HEK293 (cell line): ENCODE measurements around the gene NECTIN1.

ENCODE experiments used
- BCL11A ChIP-seq: fragments of 450-650 bp; formaldehyde crosslinking; IDR thresholded peaks from 2 replicates; pipeline ENCODE4 v1.5.1; 2016; ENCODE audit warnings: low read depth, missing biosample characterization, missing genetic modification characterization
- BCL11B ChIP-seq: fragments of 450-650 bp; formaldehyde crosslinking; IDR thresholded peaks from 2 replicates; pipeline ENCODE4 v1.5.1; 2016; ENCODE audit warnings: low read depth, missing biosample characterization, missing genetic modification characterization
- EGR2 ChIP-seq: fragments of 450-650 bp; formaldehyde crosslinking; IDR thresholded peaks from 2 replicates; pipeline ENCODE4 v1.5.1; 2016; ENCODE audit warnings: low read depth, missing biosample characterization, missing genetic modification characterization
- GFI1B ChIP-seq: fragments of 450-650 bp; formaldehyde crosslinking; IDR thresholded peaks from 2 replicates; pipeline ENCODE4 v1.5.1; 2016; ENCODE audit warnings: missing biosample characterization, missing genetic modification characterization
- HOXA7 ChIP-seq: sonication (generic); formaldehyde crosslinking; IDR thresholded peaks from 2 replicates; pipeline ENCODE4 v1.8.1; 2022; ENCODE audit warnings: missing genetic modification reagents, borderline replicate concordance
- KLF16 ChIP-seq: fragments of 450-650 bp; formaldehyde crosslinking; IDR thresholded peaks from 2 replicates; pipeline ENCODE4 v1.5.1; 2017; ENCODE audit warnings: missing biosample characterization, missing genetic modification characterization
- KLF8 ChIP-seq: fragments of 450-650 bp; formaldehyde crosslinking; IDR thresholded peaks from 2 replicates; pipeline ENCODE4 v1.5.1; 2016; ENCODE audit warnings: missing biosample characterization, missing genetic modification characterization
- PRDM10 ChIP-seq: fragments of 450-650 bp; formaldehyde crosslinking; IDR thresholded peaks from 2 replicates; pipeline ENCODE4 v1.5.1; 2016; ENCODE audit warnings: missing biosample characterization, missing genetic modification characterization
- YY2 ChIP-seq: fragments of 450-650 bp; formaldehyde crosslinking; IDR thresholded peaks from 2 replicates; pipeline ENCODE4 v1.5.1; 2016; ENCODE audit warnings: missing biosample characterization, missing genetic modification characterization
- ZBTB48 ChIP-seq: fragments of 450-650 bp; formaldehyde crosslinking; IDR thresholded peaks from 2 replicates; pipeline ENCODE4 v1.5.1; 2016; ENCODE audit warnings: missing biosample characterization, missing genetic modification characterization
- ZBTB8A ChIP-seq: fragments of 450-650 bp; formaldehyde crosslinking; IDR thresholded peaks from 2 replicates; pipeline ENCODE4 v1.5.1; 2016; ENCODE audit warnings: missing biosample characterization, missing genetic modification characterization
- ZFP69B ChIP-seq: fragments of 450-650 bp; formaldehyde crosslinking; IDR thresholded peaks from 2 replicates; pipeline ENCODE4 v1.5.1; 2016; ENCODE audit warnings: missing biosample characterization, missing genetic modification characterization
- ZNF112 ChIP-seq: fragments of 450-650 bp; formaldehyde crosslinking; IDR thresholded peaks from 2 replicates; pipeline ENCODE4 v1.5.0; 2017; ENCODE audit warnings: missing biosample characterization, missing genetic modification characterization
- ZNF169 ChIP-seq: fragments of 450-650 bp; formaldehyde crosslinking; IDR thresholded peaks from 2 replicates; pipeline ENCODE4 v1.5.1; 2016; ENCODE audit warnings: missing biosample characterization, missing genetic modification characterization
- ZNF2 ChIP-seq: fragments of 450-650 bp; formaldehyde crosslinking; IDR thresholded peaks from 2 replicates; pipeline ENCODE4 v1.5.1; 2016; ENCODE audit warnings: missing biosample characterization, missing genetic modification characterization
- ZNF223 ChIP-seq: fragments of 450-650 bp; formaldehyde crosslinking; IDR thresholded peaks from 2 replicates; pipeline ENCODE4 v1.5.1; 2016; ENCODE audit warnings: missing biosample characterization, missing genetic modification characterization
- ZNF280D ChIP-seq: fragments of 450-650 bp; formaldehyde crosslinking; IDR thresholded peaks from 2 replicates; pipeline ENCODE4 v1.5.1; 2016; ENCODE audit warnings: missing biosample characterization, missing genetic modification characterization
- ZNF302 ChIP-seq: fragments of 450-650 bp; formaldehyde crosslinking; IDR thresholded peaks from 2 replicates; pipeline ENCODE4 v1.5.1; 2016; ENCODE audit warnings: missing biosample characterization, missing genetic modification characterization, low read depth
- ZNF350 ChIP-seq: fragments of 450-650 bp; formaldehyde crosslinking; IDR thresholded peaks from 2 replicates; pipeline ENCODE4 v1.5.0; 2017; ENCODE audit warnings: missing biosample characterization, mild to moderate bottlenecking, missing genetic modification characterization
- ZNF354C ChIP-seq: fragments of 450-650 bp; formaldehyde crosslinking; IDR thresholded peaks from 2 replicates; pipeline ENCODE4 v1.5.1; 2016; ENCODE audit warnings: missing biosample characterization, missing genetic modification characterization, low read depth, borderline replicate concordance
- ZNF473 ChIP-seq: fragments of 450-650 bp; formaldehyde crosslinking; IDR thresholded peaks from 2 replicates; pipeline ENCODE4 v1.5.1; 2017; ENCODE audit warnings: missing biosample characterization, missing genetic modification characterization
- ZNF48 ChIP-seq: fragments of 450-650 bp; formaldehyde crosslinking; IDR thresholded peaks from 2 replicates; pipeline ENCODE4 v1.5.1; 2016; ENCODE audit warnings: missing biosample characterization, missing genetic modification characterization
- ZNF510 ChIP-seq: fragments of 450-650 bp; formaldehyde crosslinking; IDR thresholded peaks from 2 replicates; pipeline ENCODE4 v1.5.1; 2018; ENCODE audit warnings: mild to moderate bottlenecking, missing genetic modification characterization, missing biosample characterization; ENCODE audit not compliant: insufficient replicate concordance
- ZNF544 ChIP-seq: fragments of 450-650 bp; formaldehyde crosslinking; IDR thresholded peaks from 2 replicates; pipeline ENCODE4 v1.5.0; 2017; ENCODE audit warnings: missing biosample characterization, missing genetic modification characterization
- ZNF585B ChIP-seq: fragments of 450-650 bp; formaldehyde crosslinking; IDR thresholded peaks from 2 replicates; pipeline ENCODE4 v1.5.1; 2016; ENCODE audit warnings: missing biosample characterization, missing genetic modification characterization
- ZNF600 ChIP-seq: fragments of 450-650 bp; formaldehyde crosslinking; IDR thresholded peaks from 2 replicates; pipeline ENCODE4 v1.5.1; 2016; ENCODE audit warnings: missing biosample characterization, missing genetic modification characterization
- ZNF623 ChIP-seq: fragments of 450-650 bp; formaldehyde crosslinking; IDR thresholded peaks from 2 replicates; pipeline ENCODE4 v1.5.1; 2016; ENCODE audit warnings: missing biosample characterization, missing genetic modification characterization
- ZNF626 ChIP-seq: fragments of 450-650 bp; sonication (Bioruptor Pico); formaldehyde crosslinking; IDR thresholded peaks from 2 replicates; pipeline ENCODE4 v1.5.1; 2018; ENCODE audit warnings: missing biosample characterization, missing genetic modification characterization, inconsistent platforms
- ZNF768 ChIP-seq: fragments of 450-650 bp; formaldehyde crosslinking; IDR thresholded peaks from 2 replicates; pipeline ENCODE4 v1.5.1; 2018; ENCODE audit warnings: missing biosample characterization, mild to moderate bottlenecking, missing genetic modification characterization
- ZNF776 ChIP-seq: fragments of 450-650 bp; formaldehyde crosslinking; IDR thresholded peaks from 2 replicates; pipeline ENCODE4 v1.5.0; 2017; ENCODE audit warnings: missing biosample characterization, missing genetic modification characterization, borderline replicate concordance
- ZSCAN23 ChIP-seq: fragments of 450-650 bp; formaldehyde crosslinking; IDR thresholded peaks from 2 replicates; pipeline ENCODE4 v1.5.1; 2016; ENCODE audit warnings: missing biosample characterization, missing genetic modification characterization
- ZSCAN30 ChIP-seq: fragments of 450-650 bp; IDR thresholded peaks from 2 replicates; pipeline ENCODE4 v1.5.1; 2018; ENCODE audit warnings: missing biosample characterization, mild to moderate bottlenecking, missing genetic modification characterization, moderate library complexity
- ZSCAN4 ChIP-seq: fragments of 450-650 bp; formaldehyde crosslinking; IDR thresholded peaks from 2 replicates; pipeline ENCODE4 v1.5.1; 2017; ENCODE audit warnings: missing biosample characterization, missing genetic modification characterization
- ZXDB ChIP-seq: fragments of 450-650 bp; formaldehyde crosslinking; IDR thresholded peaks from 2 replicates; pipeline ENCODE4 v1.5.1; 2016; ENCODE audit warnings: missing biosample characterization, missing genetic modification characterization

Gene NECTIN1

GRCh38 chr11:119728651-119729580, at the start of gene NECTIN1 (continued):
- TF ChIP-seq BCL11A (tag by site-specific recombination) (no peak), ZNF280D (tag by site-specific recombination) (no peak), GFI1B (tag by site-specific recombination) (no peak), ZNF600 (tag by site-specific recombination) (peak; percentile 72), ZSCAN4 (no peak), KLF16 (tag by site-specific recombination) (0 out of 2 replicates have a peak, but pooled peaks have one; percentile 37), ZNF626 (tag by site-specific recombination) (no peak), ZNF302 (tag by site-specific recombination) (no peak), ZNF223 (tag by site-specific recombination) (no peak), ZNF585B (no peak), ZNF48 (no peak), ZBTB8A (tag by site-specific recombination) (peak; percentile 88), ZNF623 (no peak), ZNF768 (no peak), ZNF2 (no peak), ZNF169 (tag by site-specific recombination) (no peak), YY2 (tag by site-specific recombination) (no peak), ZNF544 (tag by site-specific recombination) (no peak), ZXDB (tag by site-specific recombination) (peak; percentile 27; the same call in 1 of the 2 replicates), ZSCAN30 (tag by site-specific recombination) (no peak), ZSCAN23 (tag by site-specific recombination) (no peak), ZFP69B (tag by site-specific recombination) (no peak), ZBTB48 (0 out of 2 replicates have a peak, but pooled peaks have one; percentile 20), ZNF776 (no peak), HOXA7 (CRISPR knock-in tag) (no peak), BCL11B (tag by site-specific recombination) (no peak), ZNF510 (tag by site-specific recombination) (no peak), KLF8 (tag by site-specific recombination) (peak; percentile 61; the same call in 1 of the 2 replicates), ZNF354C (no peak), ZNF473 (no peak), ZNF350 (tag by site-specific recombination) (no peak), PRDM10 (tag by site-specific recombination) (no peak), EGR2 (tag by site-specific recombination) (peak; percentile 84; the same call in 1 of the 2 replicates), ZNF112 (tag by site-specific recombination) (no peak)
